ENCODE results near the gene C1orf159.

Gene C1orf159

DNA sequence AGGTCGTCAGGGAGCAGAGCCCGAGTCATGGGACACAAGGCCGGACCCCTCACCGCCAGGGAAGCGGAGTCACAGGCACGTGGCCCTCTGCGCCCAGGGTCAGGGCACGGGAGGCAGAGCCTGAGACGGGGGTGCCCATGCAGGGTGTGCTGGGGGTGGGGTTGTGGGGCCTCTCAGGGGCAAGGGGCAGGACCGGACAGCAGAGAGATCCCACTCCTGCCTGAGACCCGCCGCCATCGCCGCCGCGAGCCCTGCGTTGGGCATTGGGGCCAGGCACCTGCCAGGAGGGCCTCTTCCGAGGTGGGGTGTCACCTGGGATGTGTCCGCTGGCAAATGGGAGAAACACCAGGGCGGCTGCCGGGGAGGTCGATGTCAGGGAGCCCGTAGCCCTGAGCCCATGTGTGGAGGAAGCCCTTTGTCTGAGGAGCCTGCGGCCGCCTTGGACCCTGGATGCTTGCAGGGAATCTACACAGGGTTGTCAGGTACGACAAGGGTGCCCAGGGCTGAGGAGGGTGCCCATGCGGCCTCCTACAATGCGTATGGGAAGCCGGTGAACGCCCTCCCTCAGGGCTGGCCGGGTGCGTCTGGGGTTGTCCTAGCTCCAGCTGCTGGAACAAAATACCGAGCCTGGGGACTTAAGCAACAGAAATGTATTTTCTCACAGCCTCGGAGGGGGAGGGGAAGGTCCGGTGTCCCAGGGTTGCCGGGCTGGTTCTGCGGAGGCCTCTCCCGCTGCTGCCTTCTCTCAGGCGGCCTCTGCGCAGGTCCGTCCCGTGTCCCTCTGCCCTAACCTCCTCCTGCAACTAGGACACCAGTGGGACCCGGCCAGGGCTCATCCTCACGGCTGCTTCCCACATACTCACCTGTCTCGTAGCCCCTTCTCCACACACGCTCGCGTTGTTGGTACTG, 16.4 kb upstream of the C1orf159 start:
- no peak overlapping the region for H3K4me3 ChIP-seq (replicated peaks; ENCODE audit: low read depth, low read length)
- no peak for DNase-seq (ENCODE audit: low read depth)
- TF ChIP-seq, protein P1, sequence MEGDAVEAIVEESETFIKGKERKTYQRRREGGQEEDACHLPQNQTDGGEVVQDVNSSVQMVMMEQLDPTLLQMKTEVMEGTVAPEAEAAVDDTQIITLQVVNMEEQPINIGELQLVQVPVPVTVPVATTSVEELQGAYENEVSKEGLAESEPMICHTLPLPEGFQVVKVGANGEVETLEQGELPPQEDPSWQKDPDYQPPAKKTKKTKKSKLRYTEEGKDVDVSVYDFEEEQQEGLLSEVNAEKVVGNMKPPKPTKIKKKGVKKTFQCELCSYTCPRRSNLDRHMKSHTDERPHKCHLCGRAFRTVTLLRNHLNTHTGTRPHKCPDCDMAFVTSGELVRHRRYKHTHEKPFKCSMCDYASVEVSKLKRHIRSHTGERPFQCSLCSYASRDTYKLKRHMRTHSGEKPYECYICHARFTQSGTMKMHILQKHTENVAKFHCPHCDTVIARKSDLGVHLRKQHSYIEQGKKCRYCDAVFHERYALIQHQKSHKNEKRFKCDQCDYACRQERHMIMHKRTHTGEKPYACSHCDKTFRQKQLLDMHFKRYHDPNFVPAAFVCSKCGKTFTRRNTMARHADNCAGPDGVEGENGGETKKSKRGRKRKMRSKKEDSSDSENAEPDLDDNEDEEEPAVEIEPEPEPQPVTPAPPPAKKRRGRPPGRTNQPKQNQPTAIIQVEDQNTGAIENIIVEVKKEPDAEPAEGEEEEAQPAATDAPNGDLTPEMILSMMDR (IDR thresholded peaks at IDR 0.05; ENCODE audit: low read length, missing control alignments): no peak

- H3K4me3 ChIP-seq (replicated peaks; ENCODE audit: low read depth, low read length): no peak overlapping the region
- DNase-seq (ENCODE audit: low read depth): no peak
- TF ChIP-seq, protein P1 (IDR thresholded peaks at IDR 0.05; ENCODE audit: low read length, missing control alignments): no peak
Measured at GRCh38 chr1:1130206-1131120, 14.6 kb upstream of the C1orf159 start.

- DNase-seq (ENCODE audit: low read depth): no peak
- no peak overlapping the region for H3K4me3 ChIP-seq (replicated peaks; ENCODE audit: low read depth, low read length)
- TF ChIP-seq, protein P1 (IDR thresholded peaks at IDR 0.05; ENCODE audit: low read length, missing control alignments): no peak
Measured at GRCh38 chr1:1129381-1129821, 13.5 kb upstream of the C1orf159 start.

DNA sequence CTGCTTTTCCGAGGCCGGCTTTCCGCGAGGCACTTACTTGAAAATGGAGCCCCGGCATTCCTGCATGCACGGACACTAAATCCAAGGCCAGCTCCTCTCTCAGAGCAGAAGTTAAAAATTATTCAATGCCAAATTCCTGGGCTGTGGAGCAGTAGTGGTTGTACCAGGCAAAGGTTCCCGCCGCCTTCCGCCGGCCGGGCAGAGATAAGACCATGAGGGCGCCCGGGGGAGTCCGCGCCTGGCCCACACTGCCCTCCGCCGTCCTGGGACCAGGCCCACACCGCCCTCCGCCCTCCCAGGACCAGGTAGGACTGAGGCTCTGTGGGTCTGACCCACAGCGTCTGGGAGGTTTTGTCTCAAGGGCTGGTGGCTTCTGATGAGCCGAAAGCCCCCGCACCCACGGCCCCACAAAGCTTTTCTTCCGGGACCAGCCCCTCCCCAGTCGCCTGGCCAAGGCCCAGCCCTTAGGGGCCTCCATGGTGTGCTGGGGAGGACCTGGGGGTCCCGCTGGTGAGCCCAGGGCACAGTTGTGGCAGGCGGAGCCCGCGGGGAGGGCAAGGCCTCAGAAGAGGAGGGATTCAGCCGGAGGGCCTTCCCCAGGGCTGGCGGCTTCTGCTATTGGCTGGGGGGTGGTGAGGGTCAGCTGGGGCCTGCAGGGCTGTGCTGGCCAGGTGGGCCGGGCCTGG, 12.7 kb upstream of the C1orf159 start:
- H3K4me3 ChIP-seq (replicated peaks; ENCODE audit: low read depth, low read length): no peak overlapping the region
- TF ChIP-seq, protein P1 (IDR thresholded peaks at IDR 0.05; ENCODE audit: low read length, missing control alignments): no peak
- no peak for DNase-seq (ENCODE audit: low read depth)

DNA sequence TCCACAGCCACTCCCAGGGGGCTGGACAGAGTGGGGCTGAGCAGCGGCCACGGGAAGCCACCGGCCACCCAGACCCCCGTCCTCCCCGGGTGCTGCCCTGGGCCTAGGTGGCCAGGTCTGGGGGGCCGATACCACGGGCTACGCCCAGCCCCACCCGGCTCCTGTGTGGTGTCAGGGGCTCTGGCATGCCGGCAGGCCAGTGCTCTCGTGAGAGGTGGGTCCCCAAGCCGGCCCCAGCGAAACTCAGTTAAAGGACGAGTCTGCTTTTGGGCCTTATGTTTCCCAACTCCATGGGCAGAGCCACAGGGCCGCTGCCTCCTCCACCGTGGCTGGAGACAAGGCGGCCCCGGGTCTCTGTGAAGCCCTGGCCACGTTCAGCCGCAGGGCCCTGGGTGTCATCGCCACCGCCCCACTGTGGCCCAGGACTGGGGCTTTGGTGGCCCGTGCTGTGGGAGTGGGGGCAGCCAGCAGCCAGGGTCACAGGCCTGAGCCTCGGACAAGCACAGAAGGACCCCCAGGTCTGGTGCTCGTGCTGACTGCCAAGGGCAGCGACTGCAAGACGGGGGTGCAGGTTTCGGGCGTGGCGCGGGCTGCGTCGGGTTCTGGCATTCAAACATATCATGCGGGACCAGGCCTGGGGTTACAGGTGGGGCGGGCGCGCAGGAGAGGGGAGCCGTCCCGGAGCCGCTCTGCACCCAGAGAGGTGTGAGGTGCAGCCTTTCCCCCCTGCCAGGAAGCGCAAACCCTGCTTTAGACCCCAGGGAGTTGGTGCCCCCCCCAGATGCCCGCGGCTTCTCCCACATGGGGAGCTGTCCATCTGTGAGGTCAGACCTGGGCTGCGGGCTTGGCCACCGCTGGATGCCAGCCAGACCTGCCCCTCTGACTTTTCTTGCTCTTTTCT, 11.9 kb upstream of the C1orf159 start:
- no peak for DNase-seq (ENCODE audit: low read depth)

More for the DNA sequence above, 11.9 kb upstream of the C1orf159 start:
- TF ChIP-seq, protein P1 (IDR thresholded peaks at IDR 0.05; ENCODE audit: low read length, missing control alignments): no peak
- H3K4me3 ChIP-seq (replicated peaks; ENCODE audit: low read depth, low read length): no peak overlapping the region

Data from fibroblast of pulmonary artery (primary cell).